C4-2B (cell line): Measurements from ENCODE around the gene CHST12.

Source experiments
- CTCF ChIP-seq: fragments of 450-650 bp; conservative IDR thresholded peaks from 2 replicates; pipeline ENCODE4 v1.5.1; 2017; ENCODE audit warnings: mild to moderate bottlenecking
- ZFX ChIP-seq: fragments of 450-650 bp; IDR thresholded peaks from 2 replicates; pipeline ENCODE4 v1.6.1; 2017

- TF ChIP-seq CTCF (no peak), ZFX (no peak)
Observed at GRCh38 chr7:2393706-2394105, 9.7 kb upstream of the CHST12 start.
